ENCODE results near the gene ZNF598.
"Not testable (repeated sequence)": the region's sequence is repeated elsewhere in the genome, so short reads cannot be mapped to it uniquely, and the experiment has no call there.

Gene ZNF598

DNA sequence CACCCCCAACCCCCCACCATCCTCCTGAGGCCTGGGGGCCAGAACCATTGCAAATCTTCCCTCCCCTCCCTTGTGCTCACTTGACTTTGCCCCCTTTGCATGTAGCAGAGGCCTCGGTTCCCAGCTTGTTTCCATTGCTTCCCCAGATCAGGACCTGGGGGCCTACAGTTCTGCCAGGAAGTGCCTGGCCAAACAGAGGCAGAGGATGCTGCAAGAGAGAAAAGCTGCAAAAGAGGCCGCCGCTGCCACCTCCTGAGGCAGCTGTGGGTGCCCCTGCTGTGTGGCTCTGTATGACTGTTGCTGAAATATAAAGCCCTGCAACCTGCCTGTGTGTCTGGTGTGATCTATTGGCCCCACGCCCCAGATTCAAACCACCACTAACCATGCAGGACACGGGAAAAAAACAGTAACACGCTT lies 48.0 kb downstream of the ZNF598 start:
- no peak overlapping the region for H3K4me3 ChIP-seq (ENCODE audit: control insufficient read depth, low read depth, low read length)

DNA sequence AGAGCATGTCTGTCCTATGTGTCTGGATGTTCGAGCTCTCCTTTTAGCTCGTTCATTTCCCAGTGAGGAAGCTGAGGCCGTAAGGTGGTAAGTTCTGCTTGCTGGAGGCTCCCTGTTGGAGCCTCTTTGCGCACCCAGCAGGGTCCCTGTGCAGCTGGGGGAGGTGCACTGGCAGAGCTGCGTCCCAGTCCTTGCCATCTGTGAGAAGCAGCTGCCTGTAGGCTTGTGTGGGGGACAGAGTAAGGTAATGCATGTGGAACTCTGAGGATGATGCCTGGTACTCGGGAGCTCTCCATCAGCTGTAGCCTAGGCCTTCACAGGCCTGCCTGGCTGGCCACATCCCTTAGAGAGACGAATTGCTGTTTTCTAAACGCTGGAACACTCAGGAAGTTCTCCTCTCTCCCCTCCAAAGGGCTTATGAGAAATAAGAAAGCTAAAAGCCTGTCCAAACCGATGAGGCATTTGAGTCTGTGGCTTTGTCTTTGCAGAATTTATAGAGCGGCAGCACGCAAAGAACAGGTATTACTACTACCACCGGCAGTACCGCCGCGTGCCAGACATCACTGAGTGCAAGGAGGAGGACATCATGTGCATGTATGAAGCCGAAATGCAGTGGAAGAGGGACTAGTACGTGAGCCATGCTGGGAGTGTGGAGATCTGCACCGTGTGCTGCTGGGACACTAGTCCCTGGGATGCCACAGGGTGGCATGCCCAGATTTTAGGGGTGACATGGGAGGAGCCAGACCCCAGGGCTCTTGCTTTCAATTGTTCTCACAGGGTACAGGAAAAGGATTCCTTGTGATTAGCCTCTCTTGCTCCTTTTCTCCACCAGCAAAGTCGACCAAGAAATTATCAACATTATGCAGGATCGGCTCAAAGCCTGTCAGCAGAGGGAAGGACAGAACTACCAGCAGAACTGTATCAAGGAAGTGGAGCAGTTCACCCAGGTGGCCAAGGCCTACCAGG lies 48.7 kb downstream of the ZNF598 start:
- TF ChIP-seq, protein P1, sequence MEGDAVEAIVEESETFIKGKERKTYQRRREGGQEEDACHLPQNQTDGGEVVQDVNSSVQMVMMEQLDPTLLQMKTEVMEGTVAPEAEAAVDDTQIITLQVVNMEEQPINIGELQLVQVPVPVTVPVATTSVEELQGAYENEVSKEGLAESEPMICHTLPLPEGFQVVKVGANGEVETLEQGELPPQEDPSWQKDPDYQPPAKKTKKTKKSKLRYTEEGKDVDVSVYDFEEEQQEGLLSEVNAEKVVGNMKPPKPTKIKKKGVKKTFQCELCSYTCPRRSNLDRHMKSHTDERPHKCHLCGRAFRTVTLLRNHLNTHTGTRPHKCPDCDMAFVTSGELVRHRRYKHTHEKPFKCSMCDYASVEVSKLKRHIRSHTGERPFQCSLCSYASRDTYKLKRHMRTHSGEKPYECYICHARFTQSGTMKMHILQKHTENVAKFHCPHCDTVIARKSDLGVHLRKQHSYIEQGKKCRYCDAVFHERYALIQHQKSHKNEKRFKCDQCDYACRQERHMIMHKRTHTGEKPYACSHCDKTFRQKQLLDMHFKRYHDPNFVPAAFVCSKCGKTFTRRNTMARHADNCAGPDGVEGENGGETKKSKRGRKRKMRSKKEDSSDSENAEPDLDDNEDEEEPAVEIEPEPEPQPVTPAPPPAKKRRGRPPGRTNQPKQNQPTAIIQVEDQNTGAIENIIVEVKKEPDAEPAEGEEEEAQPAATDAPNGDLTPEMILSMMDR (IDR thresholded peaks at IDR 0.05; ENCODE audit: control insufficient read depth, insufficient read depth, low read depth, low read length, missing control alignments): no peak
- DNase-seq (ENCODE audit: low read depth): no peak
- H3K4me3 ChIP-seq (ENCODE audit: control insufficient read depth, low read depth, low read length): peak overlapping the region; percentile 81

More for the DNA sequence above, 48.0 kb downstream of the ZNF598 start:
- no peak for DNase-seq (ENCODE audit: low read depth)
- TF ChIP-seq, protein P1 (IDR thresholded peaks at IDR 0.05; ENCODE audit: control insufficient read depth, insufficient read depth, low read depth, low read length, missing control alignments): no peak

DNA sequence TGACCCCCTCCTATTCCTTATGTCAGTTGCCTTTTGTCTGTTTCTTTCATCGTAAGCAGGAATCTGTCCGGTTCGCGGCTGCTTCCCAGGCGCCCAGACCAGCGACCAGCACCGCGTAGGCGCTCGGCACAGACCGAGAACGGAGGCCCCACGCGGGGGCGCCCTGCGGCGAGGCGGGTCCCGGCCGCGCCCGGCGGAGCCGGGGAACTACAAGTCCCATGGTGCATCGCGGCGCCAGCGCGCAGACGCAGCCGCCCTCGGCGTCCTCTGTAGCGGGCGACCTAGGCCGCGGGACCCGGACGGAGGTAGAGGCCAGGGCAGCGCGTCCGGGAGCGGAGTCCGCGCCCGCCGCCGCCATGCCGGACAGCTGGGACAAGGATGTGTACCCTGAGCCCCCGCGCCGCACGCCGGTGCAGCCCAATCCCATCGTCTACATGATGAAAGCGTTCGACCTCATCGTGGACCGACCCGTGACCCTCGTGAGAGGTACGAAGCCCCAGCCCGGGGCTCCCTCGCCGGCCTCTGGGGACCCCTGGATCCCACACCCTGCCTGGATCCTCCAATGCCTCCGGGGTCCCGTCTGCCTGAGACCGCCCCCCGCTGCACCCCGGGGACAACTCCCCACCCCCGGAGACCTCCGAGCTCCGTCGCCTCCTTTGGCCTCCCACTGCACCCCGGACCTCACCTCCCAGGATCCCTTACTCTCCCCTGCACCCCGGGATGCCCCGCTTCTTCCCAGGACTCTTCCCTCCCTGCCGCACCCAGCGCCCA lies 50.2 kb downstream of the ZNF598 start, which contains the start of gene NDUFB10:
TSS of gene NDUFB10 (plus strand) at position 270 of the 771 bp plus-strand sequence. CDS start at position 357, 87 bp downstream.
- peak; percentile 47 for DNase-seq (ENCODE audit: low read depth)
- peak within 1 kb of the TSS; percentile 81 for H3K4me3 ChIP-seq (ENCODE audit: control insufficient read depth, low read depth, low read length)
- TF ChIP-seq, protein P1 (IDR thresholded peaks at IDR 0.05; ENCODE audit: control insufficient read depth, insufficient read depth, low read depth, low read length, missing control alignments): peak; percentile 35

- H3K4me3 ChIP-seq (ENCODE audit: control insufficient read depth, low read depth, low read length): no peak overlapping the region
- TF ChIP-seq, protein P1 (IDR thresholded peaks at IDR 0.05; ENCODE audit: control insufficient read depth, insufficient read depth, low read depth, low read length, missing control alignments): no peak
- DNase-seq (ENCODE audit: low read depth): no peak
These were observed 50.8 kb downstream of the ZNF598 start for GRCh38 chr16:1958715-1959268.

- H3K4me3 ChIP-seq (ENCODE audit: control insufficient read depth, low read depth, low read length); DNase-seq (ENCODE audit: low read depth): not testable (repeated sequence)
These were observed 51.5 kb downstream of the ZNF598 start for GRCh38 chr16:1958143-1958491.

DNA sequence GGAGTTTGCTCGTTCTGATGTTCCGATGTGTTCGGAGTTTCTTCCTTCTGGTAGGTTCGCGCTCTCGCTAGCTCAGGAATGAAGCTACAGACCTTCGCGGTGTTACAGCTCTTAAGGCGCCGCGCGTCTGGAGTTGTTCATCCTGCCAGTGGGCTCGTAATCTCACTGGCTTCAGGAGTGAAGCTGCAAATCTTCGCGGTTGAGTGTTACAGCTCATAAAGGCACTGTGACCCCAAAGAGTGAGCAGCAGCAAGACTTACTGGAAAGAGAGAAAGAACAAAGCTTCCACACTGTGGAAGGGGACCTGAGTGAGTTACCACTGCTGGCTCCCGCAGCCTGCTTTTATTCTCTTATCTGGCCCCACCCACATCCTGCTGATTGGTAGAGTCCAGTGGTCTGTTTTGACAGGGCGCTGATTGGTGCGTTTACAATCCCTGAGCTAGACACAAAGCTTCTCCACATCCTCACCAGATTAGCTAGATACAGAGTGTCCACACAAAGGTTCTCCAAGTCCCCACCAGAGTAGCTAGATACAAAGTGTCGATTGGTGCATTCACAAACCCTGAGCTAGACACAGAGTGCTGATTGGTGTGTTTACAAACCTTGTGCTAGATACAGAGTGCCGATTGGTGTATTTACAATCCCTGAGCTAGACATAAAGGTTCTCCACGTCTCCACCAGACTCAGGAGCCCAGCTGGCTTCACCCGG lies 52.0 kb downstream of the ZNF598 start:
- not testable (repeated sequence) for DNase-seq (ENCODE audit: low read depth); H3K4me3 ChIP-seq (ENCODE audit: control insufficient read depth, low read depth, low read length)

DNA sequence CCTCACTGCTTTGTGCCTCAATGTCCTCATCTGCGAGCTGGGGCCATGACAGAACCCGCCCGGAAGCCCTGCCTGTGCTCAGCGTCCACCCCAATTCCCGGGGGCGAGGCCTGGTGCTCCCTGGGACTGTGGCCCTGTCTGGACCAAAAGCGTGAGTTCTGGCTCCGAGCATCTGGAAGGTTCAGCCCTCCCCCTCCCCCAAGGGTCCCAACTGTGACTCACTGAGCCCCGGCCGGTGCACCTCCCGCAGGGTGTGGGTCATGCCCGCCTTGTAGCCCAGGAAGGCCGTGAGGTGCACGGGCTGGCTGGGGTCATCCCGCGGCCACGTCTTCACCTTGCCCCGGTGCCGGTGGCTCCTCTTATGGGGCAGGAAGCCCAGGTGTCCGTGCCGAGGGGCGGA lies 55.9 kb downstream of the ZNF598 start:
- no peak for DNase-seq (ENCODE audit: low read depth)
- TF ChIP-seq, protein P1 (IDR thresholded peaks at IDR 0.05; ENCODE audit: control insufficient read depth, insufficient read depth, low read depth, low read length, missing control alignments): no peak
- H3K4me3 ChIP-seq (ENCODE audit: control insufficient read depth, low read depth, low read length): no peak overlapping the region
